ENCODE results near the gene RASA2.
"Not testable (repeated sequence)": the region's sequence is repeated elsewhere in the genome, so short reads cannot be mapped to it uniquely, and the experiment has no call there.

The RASA2 gene

GRCh38 chr3:141594357-141594756 is 107.5 kb downstream of the RASA2 start:
- no peak for FAIRE-seq

GRCh38 chr3:141597931-141598330 is 111.1 kb downstream of the RASA2 start:
- peak; percentile 66 for FAIRE-seq

- FAIRE-seq = no peak
Measured at GRCh38 chr3:141600331-141600730, 113.5 kb downstream of the RASA2 start.

GRCh38 chr3:141602706-141603105 is 115.9 kb downstream of the RASA2 start:
- no peak for FAIRE-seq

GRCh38 chr3:141603473-141604035 is 116.7 kb downstream of the RASA2 start:
- no peak for FAIRE-seq

- no peak for FAIRE-seq
Measured at GRCh38 chr3:141605883-141606282, 119.1 kb downstream of the RASA2 start.

- no peak for FAIRE-seq
Measured at GRCh38 chr3:141608438-141608837, 121.6 kb downstream of the RASA2 start.

GRCh38 chr3:141610939-141611338 is 124.1 kb downstream of the RASA2 start:
- FAIRE-seq = no peak

- no peak for FAIRE-seq
Measured at GRCh38 chr3:141618103-141618910, 131.5 kb downstream of the RASA2 start.

- no peak for FAIRE-seq
Measured at GRCh38 chr3:141618938-141619337, 132.1 kb downstream of the RASA2 start.

GRCh38 chr3:141619450-141619849 is 132.6 kb downstream of the RASA2 start:
- no peak for FAIRE-seq

- no peak for FAIRE-seq
Measured at GRCh38 chr3:141623691-141624090, 136.9 kb downstream of the RASA2 start.

GRCh38 chr3:141625506-141625905 is 138.7 kb downstream of the RASA2 start:
- FAIRE-seq = no peak

- FAIRE-seq = not testable (repeated sequence)
Measured at GRCh38 chr3:141628334-141628733, 141.5 kb downstream of the RASA2 start.

GRCh38 chr3:141628868-141629441 is 142.1 kb downstream of the RASA2 start:
- not testable (repeated sequence) for FAIRE-seq

- FAIRE-seq = no peak
Measured at GRCh38 chr3:141629976-141630375, 143.1 kb downstream of the RASA2 start.

- no peak for FAIRE-seq
Measured at GRCh38 chr3:141632779-141633374, 146.1 kb downstream of the RASA2 start.

GRCh38 chr3:141642215-141642614 is 155.4 kb downstream of the RASA2 start:
- no peak for FAIRE-seq

- no peak for FAIRE-seq
Measured at GRCh38 chr3:141643391-141643790, 156.6 kb downstream of the RASA2 start.

- no peak for FAIRE-seq
Measured at GRCh38 chr3:141643796-141644195, 157.0 kb downstream of the RASA2 start.

- no peak for FAIRE-seq
Measured at GRCh38 chr3:141644931-141645330, 158.1 kb downstream of the RASA2 start.

- no peak for FAIRE-seq
Measured at GRCh38 chr3:141646760-141647561, 160.1 kb downstream of the RASA2 start.

- no peak for FAIRE-seq
Measured at GRCh38 chr3:141647562-141647915, 160.7 kb downstream of the RASA2 start.
